ELF-1 (cell line): ENCODE measurements around the gene C2CD3.
"Not testable (repeated sequence)": the region's sequence is repeated elsewhere in the genome, so short reads cannot be mapped to it uniquely, and the experiment has no call there.

ENCODE experiments used
- DNase-seq: peaks from one replicate; pipeline ENCODE4 v3.0.0-alpha.2; 2016; ENCODE audit warnings: low read depth, low spot score

Gene C2CD3

GRCh38 chr11:74162681-74163467 lies 7.9 kb downstream of the C2CD3 start:
- no peak for DNase-seq

GRCh38 chr11:74159642-74160041 lies 11.2 kb downstream of the C2CD3 start:
- DNase-seq = no peak

GRCh38 chr11:74157169-74157568 lies 13.6 kb downstream of the C2CD3 start:
- no peak for DNase-seq

GRCh38 chr11:74154620-74155281 lies 16.1 kb downstream of the C2CD3 start:
- DNase-seq = no peak

GRCh38 chr11:74153224-74153623 lies 17.6 kb downstream of the C2CD3 start:
- DNase-seq = no peak

GRCh38 chr11:74147199-74147929 lies 23.4 kb downstream of the C2CD3 start:
- DNase-seq = no peak

GRCh38 chr11:74144592-74144991 lies 26.2 kb downstream of the C2CD3 start:
- no peak for DNase-seq

GRCh38 chr11:74142624-74143023 lies 28.2 kb downstream of the C2CD3 start:
- DNase-seq = no peak

GRCh38 chr11:74141908-74142307 lies 28.9 kb downstream of the C2CD3 start:
- DNase-seq = no peak

- peak; percentile 53 for DNase-seq
These were observed 29.5 kb downstream of the C2CD3 start for GRCh38 chr11:74141241-74141695.

GRCh38 chr11:74139919-74140431 lies 30.8 kb downstream of the C2CD3 start:
- DNase-seq = not testable (repeated sequence)

GRCh38 chr11:74139151-74139918 lies 31.5 kb downstream of the C2CD3 start:
- no peak for DNase-seq

- DNase-seq = peak; percentile 42
These were observed 32.2 kb downstream of the C2CD3 start for GRCh38 chr11:74138572-74138971.

GRCh38 chr11:74138021-74138420 lies 32.8 kb downstream of the C2CD3 start:
- DNase-seq = no peak

- DNase-seq = no peak
These were observed 35.5 kb downstream of the C2CD3 start for GRCh38 chr11:74135127-74135840.

- no peak for DNase-seq
These were observed 36.1 kb downstream of the C2CD3 start for GRCh38 chr11:74134661-74135060.

- no peak for DNase-seq
These were observed 37.4 kb downstream of the C2CD3 start for GRCh38 chr11:74133436-74133835.

GRCh38 chr11:74132833-74133232 lies 38.0 kb downstream of the C2CD3 start:
- no peak for DNase-seq

GRCh38 chr11:74129121-74129520 lies 41.7 kb downstream of the C2CD3 start:
- not testable (repeated sequence) for DNase-seq

- DNase-seq = no peak
These were observed 47.8 kb downstream of the C2CD3 start for GRCh38 chr11:74123008-74123448.

- no peak for DNase-seq
These were observed 49.0 kb downstream of the C2CD3 start for GRCh38 chr11:74121804-74122203.
